IMR-90 (cell line): Measurements from ENCODE around the gene LRRC18. TPM values are rescaled to one million over a fixed set of nuclear protein-coding genes. Genes with fewer than 3 reads are reported as not detected.

Experiments used
- ATAC-seq: fragments of 200-7000 bp; cut with Tn5 transposase; 2 replicates; pipeline ENCODE4 v1.9.1; 2020; ENCODE audit warnings: low read depth, mild to moderate bottlenecking, moderate library complexity
- BruUV-seq: library from RNA; stranded (reverse); fragments of 400-500 nt; replicated peaks from 2 replicates; lab custom pipeline; 2021; lab: Mats Ljungman, UMichigan
- CTCF ChIA-PET: fragments of 300-600 bp; formaldehyde crosslinking; extraction: SDS; loops from one replicate; lab custom pipeline; 2021; ENCODE audit warnings: antibody characterized with exemption; lab: Yijun Ruan, JAX
- POLR2A ChIA-PET: fragments of 300-600 bp; sonication (Branson Sonifier 250); formaldehyde crosslinking; loops from one replicate; lab custom pipeline; 2022; ENCODE audit warnings: antibody characterized with exemption; ENCODE audit not compliant: unreplicated experiment; lab: Charles Lee
- DNase-seq: peaks from one replicate; pipeline ENCODE4 v3.0.0; 2013
- H2AFZ ChIP-seq: replicated peaks from 2 replicates; pipeline ENCODE3; 2013; ENCODE audit warnings: low read length, mild to moderate bottlenecking; ENCODE audit not compliant: poor library complexity
- H2AK5ac ChIP-seq: 2 replicates; pipeline ENCODE4 v1.6.1; 2013; ENCODE audit warnings: low read depth, low read length, inconsistent platforms
- H2AK9ac ChIP-seq: replicated peaks from 2 replicates; pipeline ENCODE3; 2013; ENCODE audit warnings: mild to moderate bottlenecking, low read depth, low read length, moderate library complexity; ENCODE audit not compliant: poor library complexity
- H2BK120ac ChIP-seq: 2 replicates; pipeline ENCODE4 v1.6.1; 2013; ENCODE audit warnings: low read depth, low read length, inconsistent platforms
- H2BK15ac ChIP-seq: 3 replicates; pipeline ENCODE4 v1.6.1; 2013; ENCODE audit warnings: low read depth, low read length, inconsistent platforms
- H2BK20ac ChIP-seq: 2 replicates; pipeline ENCODE4 v1.6.1; 2013; ENCODE audit warnings: low read depth, mild to moderate bottlenecking, inconsistent platforms, low read length, moderate library complexity
- H2BK5ac ChIP-seq: 2 replicates; pipeline ENCODE4 v1.6.1; 2013; ENCODE audit warnings: mild to moderate bottlenecking, low read depth, low read length, inconsistent platforms; ENCODE audit not compliant: poor library complexity, severe bottlenecking
- H3K14ac ChIP-seq: replicated peaks from 2 replicates; pipeline ENCODE4 v1.6.1; 2013; ENCODE audit warnings: low read depth, low read length, inconsistent platforms
- H3K18ac ChIP-seq: 2 replicates; pipeline ENCODE4 v1.6.1; 2013; ENCODE audit warnings: low read depth, low read length, control low read depth
- H3K23ac ChIP-seq: 2 replicates; pipeline ENCODE4 v1.6.1; 2013; ENCODE audit warnings: low read depth, low read length, inconsistent platforms
- H3K27ac ChIP-seq: 2 replicates; pipeline ENCODE4 v1.5.1; 2013; ENCODE audit warnings: mild to moderate bottlenecking, control low read depth, low read length; ENCODE audit not compliant: insufficient read depth
- H3K27me3 ChIP-seq: 2 replicates; pipeline ENCODE4 v1.6.1; 2013; ENCODE audit warnings: low read length; ENCODE audit not compliant: control insufficient read depth, insufficient read depth
- H3K36me3 ChIP-seq: 2 replicates; pipeline ENCODE4 v1.6.1; 2013; ENCODE audit warnings: low read length, mixed read lengths; ENCODE audit not compliant: control insufficient read depth, insufficient read depth
- H3K4ac ChIP-seq: 2 replicates; pipeline ENCODE4 v1.6.1; 2013; ENCODE audit warnings: low read depth, low read length, inconsistent platforms
- H3K4me1 ChIP-seq: 2 replicates; pipeline ENCODE4 v1.6.1; 2013; ENCODE audit warnings: low read length, mixed read lengths; ENCODE audit not compliant: control insufficient read depth, insufficient read depth
- H3K4me2 ChIP-seq: 2 replicates; pipeline ENCODE4 v1.6.1; 2013; ENCODE audit warnings: low read depth, mild to moderate bottlenecking, control low read depth, low read length, moderate library complexity
- H3K4me3 ChIP-seq: 2 replicates; pipeline ENCODE4 v1.5.1; 2013; ENCODE audit warnings: low read depth, mild to moderate bottlenecking, control low read depth, low read length, moderate library complexity; ENCODE audit not compliant: insufficient read depth
- H3K56ac ChIP-seq: 2 replicates; pipeline ENCODE4 v1.6.1; 2013; ENCODE audit warnings: low read length, inconsistent platforms; ENCODE audit not compliant: insufficient read depth; ENCODE audit errors: extremely low read depth
- H3K79me1 ChIP-seq, 2 experiments: 2 replicates each; pipeline ENCODE4 v1.6.1; 2013; ENCODE audit warnings: low read length in 2 of 2, inconsistent platforms in 1 of 2, low read depth in 1 of 2
- H3K9ac ChIP-seq: 2 replicates; pipeline ENCODE4 v1.6.1; 2013; ENCODE audit warnings: low read depth, low read length, control low read depth
- H3K9me1 ChIP-seq: 2 replicates; pipeline ENCODE4 v1.6.1; 2013; ENCODE audit warnings: low read length, inconsistent platforms; ENCODE audit not compliant: insufficient read depth
- H3K9me3 ChIP-seq: 2 replicates; pipeline ENCODE4 v1.6.1; 2013; ENCODE audit warnings: low read length; ENCODE audit not compliant: control insufficient read depth, insufficient read depth
- H4K20me1 ChIP-seq: 2 replicates; pipeline ENCODE4 v1.6.1; 2013; ENCODE audit warnings: low read length, inconsistent platforms; ENCODE audit not compliant: insufficient read depth
- H4K5ac ChIP-seq: 2 replicates; pipeline ENCODE4 v1.6.1; 2013; ENCODE audit warnings: mild to moderate bottlenecking, low read depth, low read length, control low read depth
- H4K8ac ChIP-seq, 2 experiments: 2 replicates each; pipeline ENCODE4 v1.6.1; 2013; ENCODE audit warnings: low read depth in 2 of 2, low read length in 2 of 2, control low read depth in 1 of 2, inconsistent platforms in 1 of 2
- H4K91ac ChIP-seq: 2 replicates; pipeline ENCODE4 v1.6.1; 2013; ENCODE audit warnings: low read depth, low read length, inconsistent platforms; ENCODE audit not compliant: insufficient read depth
- CEBPB ChIP-seq: IDR thresholded peaks from 2 replicates; pipeline ENCODE4 v1.6.1; 2012; ENCODE audit warnings: low read depth, low read length, improper control_type of control experiment
- CHD1 ChIP-seq: IDR thresholded peaks from 2 replicates; pipeline ENCODE4 v1.6.1; 2012; ENCODE audit warnings: low read depth, low read length, improper control_type of control experiment
- FOS ChIP-seq: fragments of 150-350 bp; IDR thresholded peaks from 2 replicates; pipeline ENCODE4 v1.6.1; 2016; ENCODE audit warnings: low read depth, low read length
- MAZ ChIP-seq: IDR thresholded peaks from 2 replicates; pipeline ENCODE4 v1.6.1; 2012; ENCODE audit warnings: low read depth, mild to moderate bottlenecking, low read length, improper control_type of control experiment, moderate library complexity, borderline replicate concordance
- MXI1 ChIP-seq: IDR thresholded peaks from 2 replicates; pipeline ENCODE4 v1.6.1; 2012; ENCODE audit warnings: low read depth, mild to moderate bottlenecking, low read length, moderate library complexity, borderline replicate concordance
- NFE2L2 ChIP-seq: fragments of 150-350 bp; IDR thresholded peaks from 2 replicates; pipeline ENCODE4 v1.6.1; 2016; ENCODE audit warnings: low read depth, mild to moderate bottlenecking, low read length
- POLR2A ChIP-seq: IDR thresholded peaks from 2 replicates; pipeline ENCODE4 v1.6.1; 2012; ENCODE audit warnings: mild to moderate bottlenecking, low read depth, low read length
- SMC3 ChIP-seq: fragments of 150-350 bp; IDR thresholded peaks from 2 replicates; pipeline ENCODE4 v1.6.1; 2016; ENCODE audit warnings: low read depth, mild to moderate bottlenecking, antibody characterized with exemption, low read length, moderate library complexity
- WGBS, 2 experiments: methylation state at CpG; one replicate each; pipeline versions ENCODE4 v1.1.5 to v1.1.7; 2013; ENCODE audit warnings: missing lambda C conversion rate in 2 of 2; ENCODE audit not compliant: insufficient read length in 1 of 2; ENCODE audit errors: extremely low coverage in 2 of 2; 5-methylcytosine and 5-hydroxymethylcytosine counted together
- dilution Hi-C: fragments of 300-500 bp; cut with HindIII; formaldehyde crosslinking; loops from one replicate; pipeline ENCODE4 v1.14.3; 2018; ENCODE audit warnings: low sequenced_read_pairs; ENCODE audit not compliant: unreplicated experiment
- in situ Hi-C: fragments of 300-500 bp; cut with MboI; formaldehyde crosslinking; loops from 3 replicates; pipeline ENCODE4 v1.14.3; 2019; ENCODE audit warnings: low sequenced_read_pairs, inconsistent platforms, mixed read lengths
- intact Hi-C: fragments of 100-400 bp; cut with micrococcal nuclease; formaldehyde crosslinking; loops from 2 replicates; pipeline ENCODE4 v1.10.0; 2022
- polyA plus RNA-seq, 3 experiments: library from polyadenylated mRNA; depleted of rRNA; stranded (reverse); fragments of >200 nt; gene quantifications; 2 replicates each; pipeline ENCODE4 v1.2.3, GENCODE V29; 2012; ENCODE audit warnings: low replicate concordance in 1 of 3
- total RNA-seq: library from RNA; depleted of rRNA; stranded (reverse); fragments of >200 nt; gene quantifications from 2 replicates; pipeline ENCODE4 v1.2.3, GENCODE V29; 2012
- TF ChIP-seq, protein P1 (sequence below): conservative IDR thresholded peaks from 2 replicates; pipeline ENCODE4 v1.5.1; 2012; ENCODE audit warnings: mild to moderate bottlenecking, low read depth, low read length, improper control_type of control experiment

LRRC18 gene
- total and polyA plus RNA-seq, 2 of the 4 experiments (the other 2 are of a cell fraction), result not detected

DNA sequence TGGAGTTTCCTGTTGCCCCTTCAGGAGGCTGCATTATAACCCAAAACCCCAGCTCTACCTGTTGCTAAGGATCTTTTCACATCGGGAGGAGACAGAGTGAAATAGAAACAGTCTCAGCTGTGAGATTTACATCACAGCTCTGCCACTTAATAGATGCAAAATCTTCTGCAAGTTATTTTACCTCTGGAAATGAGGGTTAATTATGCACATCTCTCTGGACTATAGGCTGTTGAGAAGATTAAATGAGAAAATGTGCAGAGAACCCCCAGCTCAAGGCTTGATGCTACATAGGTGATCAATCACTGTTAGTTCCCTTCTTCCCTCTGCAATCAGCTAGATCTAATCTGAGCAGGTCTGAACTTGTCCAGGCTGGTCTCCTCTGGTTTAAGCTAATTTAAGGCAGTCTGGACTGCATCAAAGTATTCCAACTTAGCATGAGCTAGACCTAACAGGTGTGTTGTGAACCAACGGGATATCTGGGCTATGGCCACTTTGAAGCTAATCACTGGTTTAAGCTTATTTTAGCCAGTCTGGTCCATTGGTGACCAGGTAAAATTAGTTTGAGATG lies 8.9 kb upstream of the LRRC18 start:
- no peaks in the 10 kb centered on the region for H4K20me1 ChIP-seq
- H2BK20ac ChIP-seq, result no peak overlapping the region
- no peak overlapping the region for H3K56ac ChIP-seq
- H2BK120ac ChIP-seq, result no peak overlapping the region
- H2AK5ac ChIP-seq, result no peak overlapping the region
- ATAC-seq, result no peak
- H3K4me2 ChIP-seq, result no peak overlapping the region
- no peak overlapping the region for H2BK15ac ChIP-seq
- in situ Hi-C loops, result no loop called here
- H3K4me1 ChIP-seq, result no peaks in the 10 kb centered on the region
- no peak overlapping the region for H4K91ac ChIP-seq
- H3K36me3 ChIP-seq, result no peaks in the 10 kb centered on the region
- no peak for DNase-seq
- no peaks in the 10 kb centered on the region for H3K9me3 ChIP-seq
- CTCF ChIA-PET, result no interaction called here
- H2BK5ac ChIP-seq, result no peak overlapping the region
- H4K8ac ChIP-seq, result no peak overlapping the region
- no peak overlapping the region for H3K27ac ChIP-seq
- H2AFZ ChIP-seq, result no peak overlapping the region
- no peak overlapping the region for H3K9ac ChIP-seq
- no peak overlapping the region for H3K23ac ChIP-seq
- no peak overlapping the region for H3K4me3 ChIP-seq
- BruUV-seq, result no TSS peak
- intact Hi-C loops, result no loop called here
- no peaks in the 10 kb centered on the region for H3K79me1 ChIP-seq
- H4K5ac ChIP-seq, result no peak overlapping the region
- H3K9me1 ChIP-seq, result no peaks in the 10 kb centered on the region
- no peak overlapping the region for H2AK9ac ChIP-seq
- TF ChIP-seq CEBPB, result no peak
- no peak for TF ChIP-seq FOS
- TF ChIP-seq POLR2A, result no peak
- TF ChIP-seq MAZ, result no peak
- TF ChIP-seq, protein P1, sequence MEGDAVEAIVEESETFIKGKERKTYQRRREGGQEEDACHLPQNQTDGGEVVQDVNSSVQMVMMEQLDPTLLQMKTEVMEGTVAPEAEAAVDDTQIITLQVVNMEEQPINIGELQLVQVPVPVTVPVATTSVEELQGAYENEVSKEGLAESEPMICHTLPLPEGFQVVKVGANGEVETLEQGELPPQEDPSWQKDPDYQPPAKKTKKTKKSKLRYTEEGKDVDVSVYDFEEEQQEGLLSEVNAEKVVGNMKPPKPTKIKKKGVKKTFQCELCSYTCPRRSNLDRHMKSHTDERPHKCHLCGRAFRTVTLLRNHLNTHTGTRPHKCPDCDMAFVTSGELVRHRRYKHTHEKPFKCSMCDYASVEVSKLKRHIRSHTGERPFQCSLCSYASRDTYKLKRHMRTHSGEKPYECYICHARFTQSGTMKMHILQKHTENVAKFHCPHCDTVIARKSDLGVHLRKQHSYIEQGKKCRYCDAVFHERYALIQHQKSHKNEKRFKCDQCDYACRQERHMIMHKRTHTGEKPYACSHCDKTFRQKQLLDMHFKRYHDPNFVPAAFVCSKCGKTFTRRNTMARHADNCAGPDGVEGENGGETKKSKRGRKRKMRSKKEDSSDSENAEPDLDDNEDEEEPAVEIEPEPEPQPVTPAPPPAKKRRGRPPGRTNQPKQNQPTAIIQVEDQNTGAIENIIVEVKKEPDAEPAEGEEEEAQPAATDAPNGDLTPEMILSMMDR, result no peak
- no peak for TF ChIP-seq SMC3
- no peak for TF ChIP-seq MXI1
- no peak for TF ChIP-seq CHD1
- TF ChIP-seq NFE2L2, result no peak
- 100% methylated on average over 1 of the region's 2 CpGs; no CpG with 5 or more reads in 1 of the 2 experiments for WGBS, 2 experiments
- no peak overlapping the region for H3K18ac ChIP-seq
- POLR2A ChIA-PET, result no interaction called here
- dilution Hi-C loops, result no loop called here
- no peak overlapping the region for H3K4ac ChIP-seq
- H3K14ac ChIP-seq, result no peak overlapping the region
- peaks cover 9% of the 10 kb centered on the region for H3K27me3 ChIP-seq
